GOT3 (cell line): ENCODE measurements around the gene SENP1.

Experiments
- DNase-seq: peaks from one replicate; lab custom pipeline; 2025; ENCODE audit warnings: mixed read lengths; lab: John Stamatoyannopoulos, UW

Gene SENP1

DNA sequence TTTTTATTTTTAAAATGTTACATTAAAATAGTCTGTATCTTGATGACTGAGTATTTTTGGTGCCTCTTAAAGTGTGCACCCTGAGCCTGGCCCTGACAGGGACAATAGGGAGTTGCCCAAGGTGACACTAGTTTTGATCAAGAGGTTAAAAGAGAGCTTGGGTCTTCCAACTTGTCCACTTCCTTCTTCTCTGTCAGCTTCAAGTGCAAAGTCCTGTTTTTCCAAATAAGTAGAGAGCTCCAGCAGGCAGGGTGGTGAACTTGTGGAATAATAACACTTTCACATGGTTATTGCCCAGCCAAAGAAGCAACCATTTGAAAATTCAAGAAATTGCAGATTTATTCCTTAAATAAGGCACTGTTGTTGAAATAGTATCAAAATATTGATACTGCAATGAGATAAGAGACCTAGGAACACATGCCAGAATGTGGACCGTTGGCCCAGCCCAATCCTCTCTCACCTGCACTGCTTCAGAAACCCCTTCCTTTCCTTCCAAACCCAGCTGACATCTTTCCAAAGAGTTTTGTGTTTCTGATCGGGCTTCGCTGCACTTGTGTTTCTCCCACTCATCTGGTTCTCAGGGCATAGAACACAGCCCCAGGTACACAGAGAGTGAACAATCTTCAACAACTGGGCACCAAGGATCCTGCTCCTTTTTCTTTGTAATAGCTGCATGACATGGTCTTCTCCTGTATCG lies 87.8 kb downstream of the SENP1 start:
- DNase-seq: no peak

DNA sequence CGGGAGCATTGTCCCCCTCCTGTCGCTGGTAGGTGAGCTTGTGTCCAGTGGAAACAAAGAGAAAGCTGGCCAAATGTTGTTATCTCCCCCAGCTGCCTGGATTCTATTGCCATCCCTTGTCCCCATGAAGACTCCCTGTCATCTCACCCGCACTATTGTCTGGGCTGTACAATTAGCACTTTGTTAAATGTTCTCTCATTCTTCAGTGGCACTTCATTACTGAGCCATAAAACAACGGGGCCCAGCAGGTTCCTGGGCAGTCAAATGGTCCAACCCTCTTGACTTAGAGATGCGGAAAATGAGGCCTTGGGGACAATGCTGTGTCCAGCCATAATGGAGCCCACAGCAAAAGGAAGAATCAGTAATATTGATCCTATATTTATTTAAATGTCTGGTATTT lies 88.4 kb downstream of the SENP1 start:
- DNase-seq: no peak

DNA sequence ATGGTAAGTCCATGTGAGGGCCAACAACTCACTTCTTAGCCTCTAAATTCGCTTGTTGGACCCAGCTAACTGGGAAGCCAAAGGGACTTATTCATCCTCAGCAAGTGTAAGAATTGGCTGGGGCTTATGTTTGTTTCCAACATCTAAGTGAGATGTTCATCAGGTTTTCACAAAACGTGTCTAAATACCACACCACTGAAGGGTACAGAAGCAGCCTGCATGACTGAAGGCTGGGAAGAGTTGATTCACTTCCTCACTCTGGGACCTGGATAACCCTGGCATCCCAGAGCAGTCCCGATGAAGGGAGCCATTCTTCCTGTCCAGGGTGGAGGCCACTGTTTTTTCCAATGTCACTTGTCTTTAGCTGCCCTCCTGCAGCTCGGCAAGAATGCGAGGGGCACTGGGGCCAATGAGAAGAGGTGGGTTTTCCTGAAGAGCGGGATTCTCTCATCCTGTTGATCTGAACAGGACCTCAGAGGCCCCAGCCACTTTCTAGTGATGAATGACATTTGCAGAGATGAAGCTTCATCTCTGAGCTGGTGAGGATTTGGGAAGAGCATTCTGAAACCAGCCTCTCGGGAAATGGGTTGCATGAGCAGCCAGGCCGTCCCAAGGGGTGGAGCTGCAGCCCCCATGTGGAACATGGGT lies 89.4 kb downstream of the SENP1 start:
- no peak for DNase-seq

DNA sequence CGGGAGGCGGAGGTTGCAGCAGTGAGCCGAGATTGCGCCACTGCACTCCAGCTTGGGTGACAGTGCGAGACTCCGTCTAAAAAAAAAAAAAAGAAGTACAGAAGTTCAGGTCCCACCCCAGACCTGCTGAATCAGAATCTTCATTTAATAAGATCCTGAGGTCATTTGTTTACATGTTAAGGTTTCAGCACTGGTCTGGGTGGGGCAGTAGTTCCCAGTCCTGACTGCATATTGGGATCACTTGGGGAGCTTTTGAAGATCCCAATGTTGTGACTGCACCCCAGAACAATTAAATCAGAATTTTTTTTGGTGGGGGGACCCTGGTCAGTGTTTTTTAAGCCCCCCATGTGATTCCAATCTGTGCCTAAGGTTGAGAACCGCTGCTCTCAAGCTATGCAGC lies 89.9 kb downstream of the SENP1 start:
- DNase-seq: no peak

DNA sequence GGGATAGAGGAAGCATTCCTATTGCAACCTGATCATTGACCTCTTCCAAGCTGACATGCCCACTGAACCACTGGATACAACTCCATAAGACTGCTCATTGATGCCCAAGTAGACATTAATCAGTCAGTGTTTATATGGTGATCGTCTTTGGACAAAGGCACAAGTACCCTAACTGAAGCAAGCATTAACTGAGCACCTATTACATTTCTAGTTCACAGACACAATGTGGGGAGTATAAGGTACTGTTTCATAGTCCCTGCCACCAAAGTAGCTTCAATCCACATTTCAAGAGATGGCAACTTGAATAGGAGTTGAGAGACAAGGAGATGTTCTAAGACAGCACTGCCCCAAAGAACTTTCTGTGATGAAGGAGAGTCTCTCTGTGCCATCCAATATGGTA lies 90.8 kb downstream of the SENP1 start:
- DNase-seq: no peak

DNA sequence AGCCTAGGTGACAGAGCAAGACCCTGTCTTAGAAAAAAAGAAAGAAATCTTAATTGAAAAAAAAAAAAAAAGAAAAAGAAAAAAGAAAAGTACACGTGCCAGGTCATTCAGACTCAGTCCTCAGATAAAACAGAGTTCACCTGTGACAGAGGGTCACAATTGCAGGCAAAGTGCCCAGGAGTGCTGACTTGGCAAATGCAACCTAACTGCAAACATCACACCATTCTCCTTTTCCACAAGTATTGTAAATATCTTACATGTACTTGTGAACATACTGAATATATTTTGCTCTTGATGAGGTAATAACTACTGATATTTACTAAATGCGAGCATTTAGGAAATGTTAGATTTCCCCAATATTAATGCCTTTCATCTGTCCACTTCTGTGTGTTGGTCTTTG lies 92.6 kb downstream of the SENP1 start:
- no peak for DNase-seq

DNA sequence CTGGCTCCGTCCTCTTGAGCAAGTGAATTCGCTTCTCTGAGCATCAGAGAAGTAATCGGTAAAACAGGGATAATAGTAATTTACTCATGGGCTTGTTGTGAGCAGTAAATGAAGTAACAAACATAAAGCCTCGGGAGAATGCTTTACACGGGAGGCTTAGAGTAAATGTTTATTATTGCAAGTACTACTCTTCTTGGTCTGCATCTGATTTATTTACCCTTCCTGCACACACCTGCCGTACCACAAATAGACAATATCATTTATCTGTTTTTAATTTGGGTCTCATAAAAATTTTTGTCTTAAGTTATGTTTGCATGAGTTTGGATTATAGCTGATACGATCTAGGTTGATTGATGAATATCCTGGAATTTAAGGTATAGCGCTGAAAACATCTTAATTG lies 93.8 kb downstream of the SENP1 start:
- no peak for DNase-seq

DNA sequence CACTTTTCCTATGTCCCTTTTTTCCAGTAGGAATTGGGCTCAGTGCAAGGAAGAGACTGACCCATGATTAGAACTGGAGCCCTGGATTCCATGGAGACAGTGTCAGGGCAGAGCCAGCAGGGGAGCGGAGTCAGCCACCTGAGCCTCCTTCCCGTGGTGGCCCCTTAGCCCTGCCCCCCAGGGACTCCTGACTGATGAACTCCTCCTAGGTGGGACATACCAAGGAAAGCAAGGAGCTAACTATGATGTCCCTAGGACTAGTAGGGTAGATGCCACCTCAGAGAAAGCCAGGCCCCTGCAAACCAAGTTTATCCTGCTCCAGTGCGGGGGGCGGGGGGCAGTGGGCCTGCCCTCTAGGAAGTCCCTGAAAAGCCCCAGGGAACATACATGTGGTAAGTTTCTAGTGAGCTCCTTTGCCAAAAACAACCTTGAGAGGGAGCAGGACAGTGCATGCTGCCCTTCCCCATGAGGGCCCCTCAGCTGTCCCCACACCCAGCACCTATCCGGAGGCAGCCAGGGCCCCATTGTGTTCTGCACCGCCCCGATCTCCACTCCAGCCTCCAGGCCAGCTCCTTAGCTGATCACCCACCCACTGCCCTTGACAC lies 95.4 kb downstream of the SENP1 start:
- no peak for DNase-seq

DNA sequence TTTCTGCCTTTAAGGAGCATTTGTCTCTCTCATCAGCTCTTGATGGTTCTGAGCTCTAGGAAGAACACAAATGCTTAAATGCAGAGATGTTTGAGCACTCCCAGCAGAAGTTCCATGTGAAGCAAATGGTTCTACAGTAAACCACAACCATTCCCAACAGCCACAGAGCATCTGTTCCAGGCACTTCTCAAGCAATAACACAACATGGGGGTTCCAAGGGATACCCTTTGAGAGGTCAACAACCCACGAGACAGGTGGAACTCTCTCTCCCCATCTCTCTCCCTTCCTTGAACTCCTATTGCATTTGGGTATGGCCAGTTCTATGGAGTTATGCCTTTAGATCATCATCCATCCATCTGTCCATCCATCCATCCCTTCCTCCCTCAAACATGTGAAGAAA lies 96.4 kb downstream of the SENP1 start:
- DNase-seq: no peak

DNA sequence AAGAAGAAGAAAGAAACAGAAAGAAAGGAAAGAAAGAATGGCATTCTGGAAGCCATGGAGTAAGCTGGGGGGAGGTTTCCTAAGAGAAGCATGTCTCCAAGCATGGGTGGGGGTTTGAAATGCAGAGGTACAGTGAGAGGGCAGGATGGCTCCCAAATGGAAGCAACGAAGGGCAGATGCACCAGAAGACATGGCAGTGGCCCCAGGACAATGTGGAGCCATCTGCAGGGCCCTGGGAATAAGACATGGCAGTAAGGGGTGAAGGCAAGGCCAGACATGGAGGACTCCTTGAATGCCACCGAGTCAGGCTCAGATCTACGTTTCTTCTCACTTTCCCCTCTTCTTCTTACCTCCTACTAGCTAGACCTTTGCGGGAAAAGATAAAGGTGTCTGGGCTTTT lies 96.9 kb downstream of the SENP1 start:
- no peak for DNase-seq

DNA sequence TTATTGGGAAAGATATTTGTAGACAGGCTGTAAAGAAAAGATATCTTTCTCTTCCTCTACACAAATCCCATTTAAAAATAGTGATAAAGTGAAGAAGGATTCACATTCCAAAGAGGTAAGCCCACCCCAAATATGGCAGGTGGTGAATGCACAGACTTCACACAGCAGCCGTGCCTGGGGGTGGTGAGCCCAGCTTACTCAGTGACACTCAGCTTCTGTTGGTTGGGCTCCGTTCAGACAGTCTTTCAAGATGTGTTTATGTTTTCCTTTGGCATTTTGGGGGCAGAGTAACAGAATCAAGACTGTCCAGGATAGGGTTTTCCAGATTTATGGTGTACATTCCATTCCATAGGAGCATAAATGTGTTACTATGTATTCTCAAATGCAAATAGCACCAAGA lies 97.5 kb downstream of the SENP1 start:
- no peak for DNase-seq

DNA sequence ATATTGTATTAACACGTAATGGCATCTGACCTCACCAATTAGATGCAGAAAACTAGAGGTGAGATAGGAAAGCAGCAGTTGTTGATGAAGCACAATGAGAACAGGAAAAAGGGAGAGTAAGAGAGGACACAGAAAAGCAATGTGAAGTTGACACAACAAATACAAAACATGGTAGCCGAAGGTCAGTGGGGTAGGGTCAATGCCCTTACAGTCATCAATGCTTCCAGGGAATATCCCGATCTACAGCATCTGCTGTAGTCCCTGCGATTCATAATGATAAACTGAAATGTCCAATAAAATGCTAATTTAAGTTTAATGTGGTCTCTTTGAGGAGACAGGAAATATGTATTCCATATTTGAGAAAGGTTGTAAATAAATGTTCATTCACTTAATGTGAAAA lies 98.7 kb downstream of the SENP1 start:
- DNase-seq: no peak

DNA sequence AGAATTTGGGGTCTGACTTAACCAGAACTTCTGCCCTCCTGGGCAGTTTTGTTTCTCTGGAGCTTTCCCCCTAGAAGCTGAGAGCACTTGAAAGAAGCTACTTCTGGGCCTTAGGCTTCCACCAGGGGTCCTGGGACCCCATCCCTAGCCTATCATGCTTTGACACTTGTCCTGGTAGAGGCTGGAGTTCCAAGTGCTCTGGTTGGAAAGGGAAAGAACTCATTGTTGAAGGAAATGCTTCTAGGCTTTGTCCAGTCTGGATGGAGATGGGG lies 100.2 kb downstream of the SENP1 start:
- no peak for DNase-seq

DNA sequence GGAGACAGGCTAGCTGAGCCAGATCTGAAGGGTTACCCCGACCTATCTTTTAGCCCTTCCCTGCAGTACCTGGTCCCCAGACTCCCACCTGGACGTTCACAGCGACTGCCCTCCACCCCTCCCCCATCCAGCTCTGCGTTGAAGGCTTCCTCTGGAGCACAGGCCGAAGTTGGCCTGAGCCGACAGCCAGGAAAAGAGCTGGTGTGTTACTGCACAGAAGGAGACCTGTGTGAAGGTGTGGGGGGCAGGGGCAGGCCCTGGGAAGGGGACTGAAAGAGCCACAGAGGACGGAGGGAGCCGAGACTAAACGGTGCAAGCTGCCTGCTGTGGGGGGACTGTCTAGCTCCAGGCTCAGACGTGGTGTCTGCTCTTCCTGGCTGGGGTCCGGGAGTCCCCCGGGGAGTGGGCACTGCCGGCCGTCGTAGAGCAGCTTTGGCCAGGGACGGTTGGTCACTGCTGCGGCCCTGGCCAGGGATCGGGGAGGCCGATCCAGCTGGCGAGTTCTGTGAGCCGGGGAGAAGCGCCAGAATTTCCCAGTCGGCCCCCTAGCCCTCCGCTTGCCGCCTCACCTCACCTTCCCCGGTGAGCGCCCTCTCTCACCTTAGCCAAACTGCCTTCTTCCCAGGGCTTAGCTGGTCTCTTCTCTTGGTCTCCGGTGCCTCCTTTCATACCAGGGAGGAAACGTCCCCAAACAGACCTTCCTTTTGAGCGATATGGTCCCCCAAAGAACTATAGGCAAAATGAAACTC lies 100.7 kb downstream of the SENP1 start:
- DNase-seq: no peak

DNA sequence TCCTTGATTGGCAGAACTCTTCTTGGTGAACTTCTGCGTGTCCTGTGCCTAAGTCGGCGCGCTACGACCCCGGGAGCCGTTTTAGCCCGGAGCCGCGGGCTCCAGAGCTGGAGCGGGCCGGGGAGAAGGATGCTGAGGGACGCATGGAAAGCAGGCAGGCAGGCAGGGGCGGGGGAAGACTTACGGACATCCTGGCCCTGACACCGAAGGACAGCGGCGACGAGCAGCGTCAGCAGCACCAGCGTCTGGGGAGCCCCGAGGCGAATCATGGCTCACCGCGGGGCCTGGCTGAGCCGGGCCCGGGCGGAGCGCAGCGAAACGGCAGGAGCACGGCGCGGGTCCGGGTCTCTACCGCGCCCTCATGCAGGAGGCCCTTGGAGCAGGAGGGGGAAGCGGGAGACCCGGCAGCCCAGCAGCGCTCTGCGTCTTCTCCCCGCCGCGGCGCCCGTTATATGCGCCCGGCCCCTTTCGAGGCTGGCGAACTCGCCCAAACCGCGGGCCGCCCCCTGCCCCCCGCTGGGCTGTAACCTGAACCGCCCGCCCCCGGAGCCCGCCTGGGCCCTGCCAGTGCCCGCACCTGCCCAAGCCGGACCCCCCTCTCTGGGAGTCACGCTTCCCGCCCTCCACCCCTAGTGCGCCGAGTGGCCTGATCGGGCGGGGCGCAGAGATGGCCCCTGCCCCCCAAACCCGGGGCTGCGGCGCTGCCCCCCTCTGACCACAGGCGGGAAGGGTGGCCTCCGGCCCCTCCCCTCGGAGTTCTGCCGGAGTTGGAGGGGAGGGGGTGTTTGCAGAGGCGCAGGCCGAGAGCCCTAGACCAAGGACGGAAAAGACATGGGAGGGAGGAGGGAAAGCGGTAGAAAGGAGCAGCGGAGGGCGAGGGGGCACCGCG lies 101.6 kb downstream of the SENP1 start, which contains the start of gene COL2A1:
Gene COL2A1 (minus strand): TSS at position 424 of the 889 bp plus-strand sequence. CDS start 155 bp downstream, at position 269.
- no peak for DNase-seq

DNA sequence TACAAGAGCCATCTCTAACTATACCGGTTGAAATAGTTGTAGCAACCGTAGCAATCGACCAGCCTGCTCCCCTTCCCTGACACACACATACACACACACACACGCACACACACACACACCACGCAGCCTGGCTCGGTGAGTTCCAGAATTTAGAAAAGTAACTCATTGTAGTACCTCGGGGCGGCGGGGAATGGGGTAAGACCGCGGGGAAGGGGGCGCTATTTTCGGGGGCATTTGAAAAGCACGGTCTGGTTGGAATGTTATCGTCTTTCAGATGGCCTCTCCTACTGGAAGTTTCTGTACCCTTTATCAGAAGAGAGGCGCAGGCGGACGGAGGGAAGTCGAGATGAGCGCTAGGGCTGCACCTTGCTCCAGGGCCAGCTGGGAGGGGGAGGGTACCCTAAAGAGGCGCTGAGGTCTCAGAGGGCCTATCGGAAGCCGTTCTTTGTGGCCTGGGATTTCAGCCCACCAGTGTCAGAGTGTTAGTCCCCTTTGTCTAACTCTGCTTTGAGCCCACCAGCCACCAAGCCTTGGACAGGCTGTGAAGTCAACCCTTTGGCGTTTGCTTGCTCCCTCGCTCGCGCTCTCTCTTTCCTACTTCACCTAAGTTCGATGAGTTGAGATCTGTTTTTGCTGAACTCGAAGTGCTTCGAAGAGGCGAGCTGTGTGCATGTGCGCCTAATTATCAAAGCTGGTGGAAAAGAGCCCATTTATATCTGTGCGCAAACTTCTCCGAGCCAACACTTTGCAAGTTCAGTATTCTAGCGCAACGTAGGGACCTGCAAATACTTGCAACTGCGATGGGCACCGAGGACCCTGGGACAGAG lies 102.4 kb downstream of the SENP1 start:
- no peak for DNase-seq

DNA sequence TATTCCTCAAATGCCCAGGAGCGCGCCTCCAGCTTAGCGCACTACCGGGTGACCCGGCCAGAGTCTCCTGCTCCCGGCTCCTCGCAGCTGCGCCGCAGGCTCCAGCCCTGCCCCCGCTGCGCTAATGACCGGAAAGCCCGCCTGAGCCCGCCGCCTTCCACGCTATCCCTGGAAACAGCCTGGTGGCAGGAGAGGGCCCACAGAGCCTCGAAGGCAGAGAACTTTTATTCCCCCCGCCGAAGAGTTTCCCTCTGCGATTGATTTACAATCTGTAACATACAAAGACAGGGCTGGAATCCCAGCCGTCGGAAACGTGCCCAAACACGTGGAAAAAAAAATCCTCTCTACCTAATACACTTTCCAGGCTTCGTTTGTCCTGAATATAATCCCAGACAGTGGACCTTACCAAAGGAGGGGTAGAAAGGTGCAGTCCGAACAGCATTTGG lies 103.1 kb downstream of the SENP1 start:
- no peak for DNase-seq

DNA sequence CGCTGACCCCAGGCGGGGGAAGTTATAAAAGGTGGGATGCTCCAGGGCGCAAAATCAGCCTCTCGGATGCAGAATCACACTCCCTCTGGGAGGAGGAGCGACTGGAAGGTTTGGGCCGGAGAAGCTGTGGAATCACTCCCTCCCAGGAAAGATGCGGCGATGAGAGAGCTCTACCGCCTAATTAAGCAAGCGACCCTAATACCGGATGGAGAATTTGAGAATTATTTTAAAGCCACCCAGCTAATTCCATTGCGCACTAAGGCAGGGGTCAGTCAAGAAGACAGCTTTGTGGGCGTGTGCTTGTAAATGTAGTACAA lies 103.5 kb downstream of the SENP1 start:
- DNase-seq: no peak

DNA sequence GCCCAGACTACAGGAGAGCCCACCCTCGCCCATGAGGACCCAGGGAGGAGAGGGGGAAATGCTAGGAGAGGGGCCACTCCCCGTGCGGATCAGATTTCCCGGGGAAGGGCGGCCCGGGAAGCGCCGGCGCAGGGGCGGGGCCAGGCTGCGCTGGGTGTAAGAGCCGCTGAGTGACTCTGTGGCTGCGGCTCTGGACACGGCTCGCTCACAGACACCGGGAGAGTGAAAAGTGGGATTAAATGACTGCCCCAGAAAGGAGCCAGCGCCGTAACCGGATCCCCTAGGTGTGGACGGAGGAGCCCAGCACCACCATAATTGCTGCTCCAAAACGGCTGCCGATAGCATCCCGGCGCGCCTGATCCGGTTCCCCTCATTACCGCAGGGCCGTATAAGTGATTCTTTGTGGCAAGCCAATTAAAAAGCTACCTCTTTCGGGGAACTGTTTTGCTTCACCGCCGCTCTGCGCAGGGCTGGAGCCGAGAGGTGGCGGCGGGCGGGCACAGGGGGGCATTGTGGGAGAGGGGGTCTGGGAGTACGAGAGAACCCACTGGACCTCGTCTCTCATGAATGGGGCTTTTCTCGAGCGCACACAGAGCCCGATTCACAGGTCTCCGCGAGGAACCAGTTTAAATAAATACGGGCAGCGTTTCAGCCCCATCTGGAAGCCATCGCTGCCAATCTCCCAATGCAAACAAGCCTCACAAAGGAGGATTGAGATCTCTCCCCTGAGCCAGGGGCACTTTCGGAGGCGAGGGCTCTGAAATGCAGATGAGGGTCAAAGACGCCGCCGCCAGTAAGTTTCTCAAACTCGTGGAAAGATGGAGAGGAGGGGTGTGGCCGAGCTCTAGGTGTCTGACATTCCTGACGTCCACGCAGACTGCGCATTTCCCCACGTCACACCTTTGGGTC lies 104.1 kb downstream of the SENP1 start:
- no peak for DNase-seq

DNA sequence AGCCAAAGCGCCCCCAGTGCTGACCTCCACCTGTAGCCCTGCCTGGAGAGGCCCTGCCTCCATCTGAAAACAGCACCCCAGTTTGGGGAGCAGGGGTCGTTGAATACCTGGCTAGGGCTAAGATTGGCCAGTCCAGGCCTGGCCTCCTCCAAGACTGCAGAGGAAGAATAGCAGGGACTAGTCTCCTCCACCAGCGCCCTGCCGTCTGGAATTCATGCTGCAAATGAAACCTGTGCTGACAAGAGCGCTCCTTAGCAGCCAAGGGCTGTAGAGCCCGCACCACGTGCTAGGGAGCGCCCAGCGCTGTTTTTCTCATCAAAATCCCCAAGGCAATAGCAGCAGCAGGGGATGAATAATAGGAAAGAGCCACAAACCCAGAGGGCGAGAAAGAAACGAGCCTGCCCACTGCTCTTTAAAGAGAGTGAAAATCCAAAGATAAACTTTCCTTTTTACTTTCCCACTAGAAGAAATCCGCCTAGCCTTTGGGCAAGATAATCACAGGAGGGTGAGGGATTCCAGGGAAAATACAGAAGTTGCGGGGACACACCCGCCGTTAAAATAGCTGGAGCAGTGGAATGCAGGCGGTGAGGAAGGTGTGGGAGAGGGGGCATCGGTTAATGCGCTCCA lies 104.9 kb downstream of the SENP1 start:
- no peak for DNase-seq
